HG03103 (cell line): ENCODE measurements around the gene OXCT2.
A peak's percentile ranks its signal among the peaks of the same experiment; 100 is the strongest.
"Not testable (repeated sequence)": the region's sequence is repeated elsewhere in the genome, so short reads cannot be mapped to it uniquely, and the experiment has no call there.

ENCODE experiments used
- ATAC-seq: cut with Tn5 transposase; IDR thresholded peaks from one replicate; pipeline ENCODE4 v1.9.1; 2021; ENCODE audit warnings: low read depth; ENCODE audit not compliant: unreplicated experiment

The OXCT2 gene

GRCh38 chr1:39763619-39764374, 7.4 kb downstream of the OXCT2 start:
- not testable (repeated sequence) for ATAC-seq

- ATAC-seq, result no peak
These were observed 8.3 kb downstream of the OXCT2 start for GRCh38 chr1:39762550-39763540.

DNA sequence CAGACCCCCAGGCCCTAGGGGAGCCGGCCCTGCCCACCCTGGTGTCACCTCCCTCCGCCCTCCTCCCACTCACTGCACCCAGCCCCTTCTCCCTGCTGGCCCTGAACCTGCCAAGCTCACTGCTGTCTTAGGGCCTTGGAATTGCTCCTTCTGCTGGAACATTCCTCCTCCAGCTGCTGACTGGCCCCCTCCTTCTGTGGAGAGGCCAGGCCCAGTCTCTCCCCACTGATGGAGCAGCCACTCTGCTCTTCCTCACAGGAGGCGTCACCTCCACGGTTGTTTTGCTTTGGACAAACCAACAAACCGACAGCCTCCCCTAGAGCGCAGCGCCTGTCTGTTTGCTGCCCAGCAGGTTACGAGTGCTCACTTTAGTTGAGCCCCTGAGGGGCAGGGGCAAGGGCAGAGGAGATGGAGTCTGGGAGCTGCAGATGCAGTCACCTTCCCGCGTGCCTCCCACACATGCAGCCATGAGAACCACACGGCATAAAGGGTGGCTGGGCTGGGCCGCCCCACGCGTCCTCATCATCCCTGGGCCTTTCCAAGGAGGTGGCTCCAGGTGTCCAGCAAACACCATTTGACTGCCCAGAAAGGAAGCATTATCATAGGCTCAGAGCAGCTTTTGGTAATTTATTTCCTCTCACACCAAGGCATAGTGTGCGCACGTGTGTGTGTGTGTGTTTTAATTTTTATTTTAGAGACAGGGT, 9.4 kb downstream of the OXCT2 start:
- no peak for ATAC-seq

- ATAC-seq, result no peak
These were observed 10.1 kb downstream of the OXCT2 start for GRCh38 chr1:39761016-39761415.

DNA sequence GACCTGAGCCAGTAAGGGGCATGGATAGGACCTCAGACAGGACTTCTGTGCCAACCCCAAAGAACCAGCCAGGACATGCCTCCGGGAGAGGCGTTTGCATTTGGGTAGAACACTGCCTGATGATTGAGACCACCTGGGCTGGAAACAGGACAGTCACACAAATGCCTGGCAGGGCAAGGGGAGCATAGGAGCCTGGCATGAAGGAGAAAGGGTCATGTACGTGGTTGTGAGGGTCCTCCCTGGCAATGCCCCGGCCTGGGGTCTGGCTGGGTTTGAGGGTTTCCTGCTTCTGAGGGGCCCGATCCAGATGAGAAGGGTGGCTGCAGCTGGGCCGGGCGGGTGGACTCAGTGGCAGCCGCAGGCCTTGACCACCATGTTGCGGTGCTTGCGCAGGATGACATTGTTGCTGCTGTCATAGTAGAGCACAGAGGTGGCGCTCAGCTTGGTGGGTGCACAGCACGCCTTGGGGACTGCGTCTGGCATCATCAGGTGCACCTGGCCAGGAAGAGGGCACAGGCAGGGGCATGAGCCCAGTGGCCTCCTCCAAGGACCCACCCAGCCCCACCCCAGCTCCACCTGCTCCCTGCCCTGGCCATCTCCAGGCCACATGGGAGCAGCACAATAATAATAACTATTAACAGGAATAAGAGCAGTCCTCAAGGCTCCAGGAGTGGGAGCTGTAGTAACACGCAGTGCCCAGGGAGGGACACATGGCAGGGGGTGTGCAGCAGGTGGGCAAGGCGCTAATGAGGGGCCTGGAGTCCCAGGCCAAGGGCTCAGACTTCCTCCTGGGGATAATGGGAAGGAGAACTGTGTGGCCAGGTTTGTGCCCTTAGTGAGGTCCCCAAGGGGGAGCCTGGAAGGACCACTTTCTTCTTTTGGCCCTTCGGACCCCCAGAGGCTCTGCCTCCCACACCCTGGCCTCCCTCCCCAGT, 10.8 kb downstream of the OXCT2 start:
- no peak for ATAC-seq

- ATAC-seq, result no peak
These were observed 11.8 kb downstream of the OXCT2 start for GRCh38 chr1:39759436-39759726.

DNA sequence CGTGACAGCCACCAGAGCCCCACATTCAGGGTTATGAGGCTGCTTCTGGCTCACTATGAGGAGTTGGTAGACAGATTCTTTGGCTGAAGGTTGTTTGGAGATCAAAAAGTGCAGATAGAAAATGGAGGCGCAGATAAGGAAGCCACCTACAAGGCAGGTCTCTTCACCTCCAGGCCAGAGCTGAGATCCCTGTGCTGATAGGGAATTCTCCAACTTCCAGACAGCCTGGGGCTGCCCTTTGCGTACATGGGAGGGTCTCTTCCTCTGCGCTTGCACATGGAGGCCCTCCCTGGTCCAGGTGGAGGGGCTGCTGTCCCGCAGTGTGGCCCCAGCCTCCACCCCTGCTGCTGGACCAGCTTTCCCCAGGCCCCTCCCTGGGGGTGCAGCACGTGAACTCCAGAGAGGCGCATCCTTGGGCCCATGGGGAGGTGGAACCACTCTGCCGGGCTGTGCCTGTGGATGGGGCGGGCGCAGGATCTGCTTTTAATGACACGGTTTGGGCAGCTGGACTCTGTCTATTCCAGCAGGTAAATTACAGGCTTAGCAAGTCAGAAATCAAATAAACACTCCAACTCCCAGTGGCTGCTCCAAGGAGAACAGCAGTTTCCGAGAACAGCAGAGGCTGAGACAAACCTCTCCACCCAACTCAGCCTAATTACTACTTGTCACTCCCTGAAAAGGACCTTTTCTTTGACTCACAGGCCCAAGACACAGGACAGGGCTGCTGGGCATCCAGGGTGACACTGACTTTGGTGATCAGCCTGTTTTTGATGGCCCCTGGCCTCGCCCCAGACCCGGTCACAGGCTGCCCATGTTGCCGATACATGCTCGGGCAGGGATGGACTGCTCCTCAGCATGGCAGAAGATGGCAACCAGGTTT, 12.4 kb downstream of the OXCT2 start:
- ATAC-seq, result no peak

GRCh38 chr1:39757501-39757900, 13.6 kb downstream of the OXCT2 start:
- ATAC-seq, result no peak

- no peak for ATAC-seq
These were observed 15.0 kb downstream of the OXCT2 start for GRCh38 chr1:39755965-39756659.

GRCh38 chr1:39754906-39755504, 16.1 kb downstream of the OXCT2 start:
- no peak for ATAC-seq

- no peak for ATAC-seq
These were observed 17.1 kb downstream of the OXCT2 start for GRCh38 chr1:39754026-39754570.

DNA sequence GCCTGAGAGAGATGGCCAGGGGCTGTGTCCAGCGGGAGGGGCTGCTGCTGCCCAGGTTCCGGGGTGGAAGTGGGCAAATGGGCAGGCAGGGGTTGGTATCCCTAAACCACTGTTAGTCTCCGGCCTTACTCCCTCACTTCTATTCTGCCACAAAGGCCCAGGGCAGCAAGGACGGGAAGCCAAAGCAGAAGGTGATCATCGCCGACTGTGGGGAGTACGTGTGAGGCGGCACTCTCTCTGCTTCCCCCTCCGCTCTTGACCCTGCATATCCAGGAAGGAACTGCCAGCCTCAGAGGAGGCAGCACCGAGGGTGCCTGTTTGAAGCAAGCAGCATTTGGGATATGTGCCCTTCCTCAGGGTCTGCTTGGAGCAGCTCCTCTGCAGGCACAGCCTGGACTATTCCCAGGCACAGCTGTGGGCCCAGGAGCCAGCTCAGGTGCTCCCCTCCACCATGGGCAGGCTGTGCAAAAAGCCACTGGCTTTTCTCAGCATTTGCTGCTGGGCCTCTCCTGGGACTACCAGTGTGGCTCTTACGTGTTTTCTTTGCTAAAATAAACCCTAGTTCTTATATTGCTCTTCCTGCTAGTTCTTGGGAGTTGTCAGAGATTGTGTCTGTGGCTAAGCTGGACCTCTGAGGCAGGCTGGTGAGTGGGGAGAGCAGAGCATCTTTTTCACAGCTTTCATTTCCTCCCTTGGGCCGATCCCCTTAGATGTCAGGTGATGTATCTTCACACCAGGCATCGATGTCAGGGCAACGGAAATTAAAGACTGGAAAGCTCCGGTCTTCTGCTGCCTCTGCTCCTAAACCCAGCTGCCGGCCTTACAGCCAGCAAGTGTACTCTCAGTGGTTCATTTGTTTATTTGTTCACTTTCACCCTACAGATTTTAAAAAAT, 17.8 kb downstream of the OXCT2 start:
- no peak for ATAC-seq

GRCh38 chr1:39752703-39753102, 18.4 kb downstream of the OXCT2 start:
- no peak for ATAC-seq

DNA sequence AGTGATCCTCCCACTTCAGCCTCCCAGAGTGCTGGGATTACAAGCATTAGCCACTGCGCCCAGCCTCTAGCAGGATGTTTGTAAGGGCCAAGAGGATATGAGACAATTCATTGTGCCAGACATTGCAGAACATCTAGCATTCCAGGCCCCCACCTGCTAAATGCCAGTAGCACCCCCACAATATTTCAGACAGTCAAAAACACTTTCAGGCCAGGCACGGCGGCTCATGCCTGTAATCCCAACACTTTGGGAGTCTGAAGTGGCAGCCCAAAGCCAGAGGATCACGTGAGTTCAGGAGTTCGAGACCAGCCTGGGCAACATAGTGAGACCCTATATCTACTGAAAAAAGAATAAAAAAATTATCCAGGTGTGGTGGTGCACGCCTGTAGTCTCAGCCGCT, 19.6 kb downstream of the OXCT2 start:
- ATAC-seq, result no peak

- no peak for ATAC-seq
These were observed 26.0 kb downstream of the OXCT2 start for GRCh38 chr1:39745016-39745670.

GRCh38 chr1:39738622-39739366, 32.4 kb downstream of the OXCT2 start, which contains the start of gene PPIE:
Gene PPIE, plus strand, starts transcription at chr1:39738882. Its CDS starts 19 bp downstream, at chr1:39738901.
- peak; percentile 82 for ATAC-seq
